ENCODE results near the gene ZNF628. TPM values are rescaled to one million over a fixed set of nuclear protein-coding genes. Genes with fewer than 3 reads are reported as not detected.

The ZNF628 gene
- total and polyA plus RNA-seq, 2 donors (not counting 1 experiment from before 2014, with no cell fraction given), result 0.49 to 1.3 TPM

DNA sequence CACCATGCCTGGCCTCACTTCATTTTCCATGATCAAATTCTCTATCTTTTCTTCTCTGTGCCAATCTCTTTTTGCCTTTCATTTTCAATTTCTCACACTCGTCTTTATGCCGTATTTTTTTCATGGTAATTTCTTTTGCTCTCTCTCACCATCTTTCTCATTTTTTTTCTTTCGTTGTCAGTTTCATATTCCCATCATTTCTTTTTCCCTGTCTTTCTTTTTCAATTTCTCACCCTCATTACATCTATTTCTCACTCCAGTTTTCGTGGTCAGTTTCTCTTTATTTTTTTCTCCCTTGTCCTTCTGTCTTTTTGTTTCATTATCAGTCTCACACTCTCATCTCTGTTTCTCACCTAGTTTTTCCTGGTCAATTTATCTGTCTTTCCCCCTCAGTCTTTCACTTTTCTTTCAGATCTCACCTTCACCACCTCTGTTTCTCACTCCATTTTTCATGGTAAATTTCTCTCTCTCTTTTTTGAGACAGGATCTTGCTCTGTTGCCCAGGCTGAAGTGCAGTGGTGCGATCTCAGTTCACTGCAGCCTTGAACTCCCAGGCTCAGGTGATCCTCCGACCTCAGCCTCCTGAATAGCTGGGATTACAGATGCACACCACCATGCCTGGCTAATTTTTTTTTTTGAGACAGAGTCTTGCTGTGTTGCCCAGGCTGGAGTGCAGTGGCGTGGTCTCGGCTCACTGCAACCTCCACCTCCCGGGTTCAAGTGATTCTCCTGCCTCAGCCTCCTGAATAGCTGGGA is 26.0 kb downstream of the ZNF628 start:
- no peaks in the 10 kb centered on the region for H3K4me1 ChIP-seq (ENCODE audit: control insufficient read depth, extremely low read depth, insufficient read depth, low read length)
- H3K4me2 ChIP-seq (ENCODE audit: extremely low read depth, insufficient read depth, low read length), result no peak overlapping the region
- no peak for TF ChIP-seq EZH2 (IDR thresholded peaks at IDR 0.05; ENCODE audit: low read length, missing control alignments)
- TF ChIP-seq, protein P1, sequence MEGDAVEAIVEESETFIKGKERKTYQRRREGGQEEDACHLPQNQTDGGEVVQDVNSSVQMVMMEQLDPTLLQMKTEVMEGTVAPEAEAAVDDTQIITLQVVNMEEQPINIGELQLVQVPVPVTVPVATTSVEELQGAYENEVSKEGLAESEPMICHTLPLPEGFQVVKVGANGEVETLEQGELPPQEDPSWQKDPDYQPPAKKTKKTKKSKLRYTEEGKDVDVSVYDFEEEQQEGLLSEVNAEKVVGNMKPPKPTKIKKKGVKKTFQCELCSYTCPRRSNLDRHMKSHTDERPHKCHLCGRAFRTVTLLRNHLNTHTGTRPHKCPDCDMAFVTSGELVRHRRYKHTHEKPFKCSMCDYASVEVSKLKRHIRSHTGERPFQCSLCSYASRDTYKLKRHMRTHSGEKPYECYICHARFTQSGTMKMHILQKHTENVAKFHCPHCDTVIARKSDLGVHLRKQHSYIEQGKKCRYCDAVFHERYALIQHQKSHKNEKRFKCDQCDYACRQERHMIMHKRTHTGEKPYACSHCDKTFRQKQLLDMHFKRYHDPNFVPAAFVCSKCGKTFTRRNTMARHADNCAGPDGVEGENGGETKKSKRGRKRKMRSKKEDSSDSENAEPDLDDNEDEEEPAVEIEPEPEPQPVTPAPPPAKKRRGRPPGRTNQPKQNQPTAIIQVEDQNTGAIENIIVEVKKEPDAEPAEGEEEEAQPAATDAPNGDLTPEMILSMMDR (conservative IDR thresholded peaks at IDR 0.05 in 1 of 2, IDR thresholded peaks at IDR 0.05 in 1 of 2; ENCODE audit: low read depth in 1 of 2, low read length in 2 of 2), result no peak
- no peaks in the 10 kb centered on the region for H3K9me3 ChIP-seq (ENCODE audit: control insufficient read depth, insufficient read depth, low read depth, low read length)
- H3K27ac ChIP-seq (ENCODE audit: insufficient read depth, low read length), result no peak overlapping the region
- no peaks in the 10 kb centered on the region for H3K79me2 ChIP-seq (ENCODE audit: control insufficient read depth, insufficient read depth, low read length)
- H4K20me1 ChIP-seq (ENCODE audit: control insufficient read depth, extremely low read depth, insufficient read depth, low read length), result no peaks in the 10 kb centered on the region
- DNase-seq (ENCODE audit: low read depth in 2 of 2), result no peak
- no peak overlapping the region for H3K9ac ChIP-seq (ENCODE audit: insufficient read depth, low read length)
- H3K27me3 ChIP-seq (ENCODE audit: control insufficient read depth, insufficient read depth, low read length), result no peaks in the 10 kb centered on the region
- peaks cover 11% of the 10 kb centered on the region for H3K36me3 ChIP-seq (ENCODE audit: control insufficient read depth, insufficient read depth, low read length)
- H3K4me3 ChIP-seq (replicated peaks in 1 of 4; ENCODE audit: control extremely low read depth in 1 of 4, insufficient read depth in 1 of 4, low read depth in 3 of 4, low read length in 4 of 4), result no peak overlapping the region
- no peak overlapping the region for H2AFZ ChIP-seq (ENCODE audit: low read length)

DNA sequence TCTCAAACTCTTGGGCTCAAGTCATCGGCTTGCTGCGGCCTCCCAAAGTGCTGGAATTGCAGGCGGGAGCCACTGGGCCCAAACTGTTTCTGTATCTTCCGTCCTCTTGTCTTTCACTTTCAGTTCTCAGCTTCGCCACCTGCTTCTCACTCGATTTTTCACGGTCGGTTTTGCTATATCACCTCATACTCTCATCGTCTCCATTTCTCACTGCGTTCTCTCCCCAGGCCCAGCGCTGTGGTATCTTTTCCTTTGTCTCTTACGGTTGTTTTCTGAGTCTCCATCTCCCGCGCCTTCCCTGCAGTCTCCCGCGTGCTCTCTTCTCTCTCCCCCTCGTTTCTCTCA is 26.7 kb downstream of the ZNF628 start:
- H3K79me2 ChIP-seq (ENCODE audit: control insufficient read depth, insufficient read depth, low read length), result no peaks in the 10 kb centered on the region
- TF ChIP-seq, protein P1 (conservative IDR thresholded peaks at IDR 0.05 in 1 of 2, IDR thresholded peaks at IDR 0.05 in 1 of 2; ENCODE audit: low read depth in 1 of 2, low read length in 2 of 2), result no peak
- no peak overlapping the region for H3K4me3 ChIP-seq (replicated peaks in 1 of 4; ENCODE audit: control extremely low read depth in 1 of 4, insufficient read depth in 1 of 4, low read depth in 3 of 4, low read length in 4 of 4)
- H3K27ac ChIP-seq (ENCODE audit: insufficient read depth, low read length), result no peak overlapping the region
- H3K9me3 ChIP-seq (ENCODE audit: control insufficient read depth, insufficient read depth, low read depth, low read length), result no peaks in the 10 kb centered on the region
- no peak overlapping the region for H3K4me2 ChIP-seq (ENCODE audit: extremely low read depth, insufficient read depth, low read length)
- H4K20me1 ChIP-seq (ENCODE audit: control insufficient read depth, extremely low read depth, insufficient read depth, low read length), result no peaks in the 10 kb centered on the region
- no peaks in the 10 kb centered on the region for H3K27me3 ChIP-seq (ENCODE audit: control insufficient read depth, insufficient read depth, low read length)
- no peak overlapping the region for H2AFZ ChIP-seq (ENCODE audit: low read length)
- H3K36me3 ChIP-seq (ENCODE audit: control insufficient read depth, insufficient read depth, low read length), result peaks cover 9% of the 10 kb centered on the region
- no peaks in the 10 kb centered on the region for H3K4me1 ChIP-seq (ENCODE audit: control insufficient read depth, extremely low read depth, insufficient read depth, low read length)
- no peak overlapping the region for H3K9ac ChIP-seq (ENCODE audit: insufficient read depth, low read length)
- no peak for DNase-seq (ENCODE audit: low read depth in 2 of 2)

DNA sequence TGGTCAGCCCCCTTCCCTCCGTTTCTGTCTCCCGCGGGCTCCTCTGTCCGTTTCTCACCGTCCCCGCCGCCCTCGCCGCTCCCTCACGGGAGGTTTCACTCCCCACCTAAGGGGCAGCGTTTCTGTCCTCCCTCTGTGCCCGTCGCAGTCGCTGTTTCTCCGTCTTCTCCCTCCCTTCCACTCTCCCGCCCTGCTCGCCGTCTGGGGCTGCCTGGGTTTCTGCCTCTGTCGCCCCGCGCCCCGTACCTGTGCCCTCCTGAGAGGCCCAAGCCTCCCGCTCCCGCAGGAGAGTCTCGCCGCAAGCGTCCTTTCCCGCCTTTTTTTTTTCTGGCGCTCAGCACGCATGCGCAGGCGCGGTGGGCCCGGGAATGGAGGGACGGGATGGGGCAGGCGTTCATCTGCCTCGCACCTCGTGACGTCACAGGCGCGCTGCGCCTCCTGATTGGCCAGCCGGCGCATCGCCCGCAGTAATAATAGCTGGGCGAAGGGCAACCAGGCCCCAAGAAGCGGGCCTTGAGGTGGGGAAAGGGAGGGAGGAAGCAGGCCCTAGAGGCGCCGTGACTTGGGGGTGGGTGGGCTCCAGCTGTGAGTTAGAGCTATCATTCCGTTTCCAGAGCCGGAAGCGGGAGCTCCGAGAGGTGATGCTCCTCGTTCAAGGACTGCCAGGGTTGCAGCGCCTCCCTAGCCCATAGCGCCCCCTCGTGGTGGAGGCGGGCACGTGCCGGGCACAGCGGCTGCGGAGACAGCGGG is 27.3 kb downstream of the ZNF628 start:
- DNase-seq (ENCODE audit: low read depth in 2 of 2), result peak; percentile 83 to 91
- H3K79me2 ChIP-seq (ENCODE audit: control insufficient read depth, insufficient read depth, low read length), result no peaks in the 10 kb centered on the region

More for the DNA sequence above, 27.3 kb downstream of the ZNF628 start:
- no peaks in the 10 kb centered on the region for H3K27me3 ChIP-seq (ENCODE audit: control insufficient read depth, insufficient read depth, low read length)
- H2AFZ ChIP-seq (ENCODE audit: low read length), result peak overlapping the region; percentile 48
- peak overlapping the region; percentile 67 for H3K27ac ChIP-seq (ENCODE audit: insufficient read depth, low read length)
- no peaks in the 10 kb centered on the region for H3K9me3 ChIP-seq (ENCODE audit: control insufficient read depth, insufficient read depth, low read depth, low read length)
- peak overlapping the region; percentile 72 for H3K4me2 ChIP-seq (ENCODE audit: extremely low read depth, insufficient read depth, low read length)
- H3K9ac ChIP-seq (ENCODE audit: insufficient read depth, low read length), result peak overlapping the region; percentile 65
- H3K36me3 ChIP-seq (ENCODE audit: control insufficient read depth, insufficient read depth, low read length), result peaks cover 9% of the 10 kb centered on the region
- peak overlapping the region; percentile 29 to 59 (median 44) for H3K4me3 ChIP-seq (replicated peaks in 1 of 4; ENCODE audit: control extremely low read depth in 1 of 4, insufficient read depth in 1 of 4, low read depth in 3 of 4, low read length in 4 of 4)
- H3K4me1 ChIP-seq (ENCODE audit: control insufficient read depth, extremely low read depth, insufficient read depth, low read length), result no peaks in the 10 kb centered on the region
- TF ChIP-seq EZH2 (IDR thresholded peaks at IDR 0.05; ENCODE audit: low read length, missing control alignments), result no peak
- TF ChIP-seq, protein P1 (conservative IDR thresholded peaks at IDR 0.05 in 1 of 2, IDR thresholded peaks at IDR 0.05 in 1 of 2; ENCODE audit: low read depth in 1 of 2, low read length in 2 of 2), result peak; percentile 92 to 95
- H4K20me1 ChIP-seq (ENCODE audit: control insufficient read depth, extremely low read depth, insufficient read depth, low read length), result no peaks in the 10 kb centered on the region

Measured in fibroblast of lung (primary cell).